ENCODE results near the gene MRE11. TPM values are rescaled to one million over a fixed set of nuclear protein-coding genes. Genes with fewer than 3 reads are reported as not detected.
A peak's percentile ranks its signal among the peaks of the same experiment; 100 is the strongest.

MRE11 gene
- total and polyA plus RNA-seq, 9 of the 15 experiments (the other 6 are each of a cell fraction or from before 2014, with no cell fraction given) = 18.3 to 45.2 (median 29.1) TPM

DNA sequence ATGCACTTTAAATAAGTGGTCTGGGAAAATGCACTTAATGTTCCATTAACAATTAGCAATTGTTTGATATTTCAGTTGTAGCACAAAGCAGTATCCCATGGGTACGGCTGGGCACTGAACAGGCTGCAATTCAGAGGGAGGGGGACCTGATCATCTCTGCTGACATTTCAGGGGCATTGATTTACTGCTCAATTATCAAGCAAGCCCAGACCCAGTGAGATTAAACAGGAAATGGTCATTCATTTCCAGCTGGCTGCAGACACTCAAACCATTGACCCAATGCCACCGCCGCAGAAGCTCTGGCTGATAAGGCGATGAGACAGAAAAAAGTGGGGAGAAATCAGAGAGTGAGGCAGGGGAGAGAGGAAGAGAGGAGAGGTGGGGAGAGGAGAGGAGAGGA is 93.6 kb downstream of the MRE11 start:
- ChIA-PET CTCF (ENCODE audit: low intra/inter-chr PET ratio) (no interaction called here), POLR2A (no interaction called here)
- Histone ChIP-seq H3K27me3 (ENCODE audit: control insufficient read depth in 2 of 2, insufficient read depth in 2 of 2, low read length in 2 of 2) (peaks cover 11 to 44% of the 10 kb centered on the region in 2 experiments; a peak in 4 of 5 replicates), H3K9me1 (ENCODE audit: control insufficient read depth, insufficient read depth, low read length) (no peaks in the 10 kb centered on the region), H2AFZ (ENCODE audit: low read depth, low read length) (no peak overlapping the region), H3K9me3 (replicated peaks; ENCODE audit: control insufficient read depth, insufficient read depth, low read depth, low read length) (no peaks in the 10 kb centered on the region), H3K4me2 (ENCODE audit: insufficient read depth, low read length) (no peak overlapping the region), H3K36me3 (ENCODE audit: control insufficient read depth, insufficient read depth, low read length) (no peaks in the 10 kb centered on the region), H3K79me2 (ENCODE audit: control insufficient read depth, insufficient read depth, low read length) (no peaks in the 10 kb centered on the region), H3K4me1 (replicated peaks in 1 of 2; ENCODE audit: control insufficient read depth in 2 of 2, insufficient read depth in 2 of 2, low read length in 2 of 2) (peaks cover 0 to 10% of the 10 kb centered on the region in 2 experiments; a peak in 3 of 5 replicates), H3K27ac (ENCODE audit: extremely low read depth, low read depth, low read length) (no peak overlapping the region), H3K9ac (ENCODE audit: insufficient read depth in 1 of 2, low read depth in 2 of 2, low read length in 2 of 2) (no peak overlapping the region), H4K20me1 (replicated peaks; ENCODE audit: control insufficient read depth, insufficient read depth, low read length) (no peaks in the 10 kb centered on the region), H3K4me3 (no peak overlapping the region)
- DNase-seq (ENCODE audit: extremely low read depth in 1 of 4, low spot score in 3 of 4) = peak in 1 of 4 experiments; percentile 24
- in situ Hi-C loops (cut with MboI) = no loop called here
- intact Hi-C loops (cut with micrococcal nuclease) = no loop called here
- no TSS peak for BruUV-seq (replicated peaks)
- WGBS (ENCODE audit: insufficient coverage, low coverage, missing lambda C conversion rate) = 0% methylated on average over 4 of the region's 4 CpGs
- ATAC-seq = no peak
- no peak for FAIRE-seq
- TF ChIP-seq BRD9 (IDR thresholded peaks at IDR 0.05; ENCODE audit: low read depth, partially characterized antibody) = no peak
- TF ChIP-seq, protein P1, sequence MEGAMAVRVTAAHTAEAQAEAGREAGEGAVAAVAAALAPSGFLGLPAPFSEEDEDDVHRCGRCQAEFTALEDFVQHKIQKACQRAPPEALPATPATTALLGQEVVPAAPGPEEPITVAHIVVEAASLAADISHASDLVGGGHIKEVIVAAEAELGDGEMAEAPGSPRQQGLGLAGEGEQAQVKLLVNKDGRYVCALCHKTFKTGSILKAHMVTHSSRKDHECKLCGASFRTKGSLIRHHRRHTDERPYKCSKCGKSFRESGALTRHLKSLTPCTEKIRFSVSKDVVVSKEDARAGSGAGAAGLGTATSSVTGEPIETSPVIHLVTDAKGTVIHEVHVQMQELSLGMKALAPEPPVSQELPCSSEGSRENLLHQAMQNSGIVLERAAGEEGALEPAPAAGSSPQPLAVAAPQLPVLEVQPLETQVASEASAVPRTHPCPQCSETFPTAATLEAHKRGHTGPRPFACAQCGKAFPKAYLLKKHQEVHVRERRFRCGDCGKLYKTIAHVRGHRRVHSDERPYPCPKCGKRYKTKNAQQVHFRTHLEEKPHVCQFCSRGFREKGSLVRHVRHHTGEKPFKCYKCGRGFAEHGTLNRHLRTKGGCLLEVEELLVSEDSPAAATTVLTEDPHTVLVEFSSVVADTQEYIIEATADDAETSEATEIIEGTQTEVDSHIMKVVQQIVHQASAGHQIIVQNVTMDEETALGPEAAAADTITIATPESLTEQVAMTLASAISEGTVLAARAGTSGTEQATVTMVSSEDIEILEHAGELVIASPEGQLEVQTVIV (CRISPR knock-in tag; IDR thresholded peaks at IDR 0.05; ENCODE audit: borderline replicate concordance) = no peak
- TF ChIP-seq KDM2B (CRISPR knock-in tag; IDR thresholded peaks at IDR 0.05) = no peak
- TF ChIP-seq CCAR2 (IDR thresholded peaks at IDR 0.05; ENCODE audit: low read depth, low read length) = no peak
- TF ChIP-seq, protein P2, sequence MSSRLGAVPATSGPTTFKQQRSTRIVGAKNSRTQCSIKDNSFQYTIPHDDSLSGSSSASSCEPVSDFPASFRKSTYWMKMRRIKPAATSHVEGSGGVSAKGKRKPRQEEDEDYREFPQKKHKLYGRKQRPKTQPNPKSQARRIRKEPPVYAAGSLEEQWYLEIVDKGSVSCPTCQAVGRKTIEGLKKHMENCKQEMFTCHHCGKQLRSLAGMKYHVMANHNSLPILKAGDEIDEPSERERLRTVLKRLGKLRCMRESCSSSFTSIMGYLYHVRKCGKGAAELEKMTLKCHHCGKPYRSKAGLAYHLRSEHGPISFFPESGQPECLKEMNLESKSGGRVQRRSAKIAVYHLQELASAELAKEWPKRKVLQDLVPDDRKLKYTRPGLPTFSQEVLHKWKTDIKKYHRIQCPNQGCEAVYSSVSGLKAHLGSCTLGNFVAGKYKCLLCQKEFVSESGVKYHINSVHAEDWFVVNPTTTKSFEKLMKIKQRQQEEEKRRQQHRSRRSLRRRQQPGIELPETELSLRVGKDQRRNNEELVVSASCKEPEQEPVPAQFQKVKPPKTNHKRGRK (tag; IDR thresholded peaks at IDR 0.05) = no peak
- TF ChIP-seq, protein P3, sequence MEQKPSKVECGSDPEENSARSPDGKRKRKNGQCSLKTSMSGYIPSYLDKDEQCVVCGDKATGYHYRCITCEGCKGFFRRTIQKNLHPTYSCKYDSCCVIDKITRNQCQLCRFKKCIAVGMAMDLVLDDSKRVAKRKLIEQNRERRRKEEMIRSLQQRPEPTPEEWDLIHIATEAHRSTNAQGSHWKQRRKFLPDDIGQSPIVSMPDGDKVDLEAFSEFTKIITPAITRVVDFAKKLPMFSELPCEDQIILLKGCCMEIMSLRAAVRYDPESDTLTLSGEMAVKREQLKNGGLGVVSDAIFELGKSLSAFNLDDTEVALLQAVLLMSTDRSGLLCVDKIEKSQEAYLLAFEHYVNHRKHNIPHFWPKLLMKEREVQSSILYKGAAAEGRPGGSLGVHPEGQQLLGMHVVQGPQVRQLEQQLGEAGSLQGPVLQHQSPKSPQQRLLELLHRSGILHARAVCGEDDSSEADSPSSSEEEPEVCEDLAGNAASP (IDR thresholded peaks at IDR 0.05) = no peak
- no peak for TF ChIP-seq TEAD1 (CRISPR knock-in tag; IDR thresholded peaks at IDR 0.05)
- peak; percentile 56 for TF ChIP-seq GABPA (tag; conservative IDR thresholded peaks at IDR 0.05; ENCODE audit: low read depth)
- TF ChIP-seq NFRKB (IDR thresholded peaks at IDR 0.05; ENCODE audit: low read depth) = no peak
- TF ChIP-seq KDM1A (IDR thresholded peaks at IDR 0.05) = peak; percentile 47 to 52; a peak in 1 of 4 replicates
- TF ChIP-seq SRF (CRISPR knock-in tag; IDR thresholded peaks at IDR 0.05) = no peak
- no peak for TF ChIP-seq CBX8 (IDR thresholded peaks at IDR 0.05; ENCODE audit: borderline replicate concordance, extremely low read depth, low read depth, low read length, poor library complexity, severe bottlenecking)
- no peak for TF ChIP-seq NCOA4 (IDR thresholded peaks at IDR 0.05; ENCODE audit: partially characterized antibody)
- no peak for TF ChIP-seq SIN3A (IDR thresholded peaks at IDR 0.05; ENCODE audit: borderline replicate concordance in 2 of 2, control insufficient read depth in 1 of 2, low read depth in 2 of 2, low read length in 2 of 2)
- TF ChIP-seq RBBP5 (IDR thresholded peaks at IDR 0.05; ENCODE audit: borderline replicate concordance, insufficient read depth, low read length, poor library complexity, severe bottlenecking) = no peak
- no peak for TF ChIP-seq ZNF239 (CRISPR knock-in tag; IDR thresholded peaks at IDR 0.05)
- TF ChIP-seq EP300 (IDR thresholded peaks at IDR 0.05; ENCODE audit: low read length) = peak; percentile 22; the same call in 1 of the 2 replicates

Measured in K562 (cell line).